GM21717 (cell line): Measurements from ENCODE around the gene DENND4B.
"Not testable (repeated sequence)": the region's sequence is repeated elsewhere in the genome, so short reads cannot be mapped to it uniquely, and the experiment has no call there.

Experiments
- ATAC-seq: cut with Tn5 transposase; IDR thresholded peaks from one replicate; pipeline ENCODE4 v1.9.1; 2021; ENCODE audit warnings: mild to moderate bottlenecking, moderate library complexity; ENCODE audit not compliant: unreplicated experiment

DENND4B gene

GRCh38 chr1:153928791-153929341 is 17.7 kb downstream of the DENND4B start:
- ATAC-seq = no peak

- ATAC-seq = no peak
Observed at GRCh38 chr1:153928245-153928644, 18.3 kb downstream of the DENND4B start.

GRCh38 chr1:153926405-153926804 is 20.1 kb downstream of the DENND4B start:
- ATAC-seq = no peak

- peak; percentile 93 for ATAC-seq
Observed at GRCh38 chr1:153922972-153923925, 23.3 kb downstream of the DENND4B start, which contains the start of gene GATAD2B. Gene GATAD2B (minus strand): TSS chr1:153922972. CDS start chr1:153828347, 94,625 bp downstream.

GRCh38 chr1:153922076-153922971 is 24.2 kb downstream of the DENND4B start:
- peak; percentile 32 for ATAC-seq

- ATAC-seq = no peak
Observed at GRCh38 chr1:153921803-153922075, 24.8 kb downstream of the DENND4B start.

- no peak for ATAC-seq
Observed at GRCh38 chr1:153921080-153921802, 25.3 kb downstream of the DENND4B start.

- ATAC-seq = no peak
Observed at GRCh38 chr1:153919876-153920852, 26.4 kb downstream of the DENND4B start.

GRCh38 chr1:153916297-153916696 is 30.2 kb downstream of the DENND4B start:
- ATAC-seq = no peak

- ATAC-seq = no peak
Observed at GRCh38 chr1:153912349-153912748, 34.2 kb downstream of the DENND4B start.

- ATAC-seq = not testable (repeated sequence)
Observed at GRCh38 chr1:153910560-153910959, 36.0 kb downstream of the DENND4B start.

- no peak for ATAC-seq
Observed at GRCh38 chr1:153908071-153908470, 38.4 kb downstream of the DENND4B start.

GRCh38 chr1:153907134-153907533 is 39.4 kb downstream of the DENND4B start:
- no peak for ATAC-seq

GRCh38 chr1:153906396-153906795 is 40.1 kb downstream of the DENND4B start:
- ATAC-seq = no peak

- ATAC-seq = not testable (repeated sequence)
Observed at GRCh38 chr1:153905908-153906307, 40.6 kb downstream of the DENND4B start.

- ATAC-seq = no peak
Observed at GRCh38 chr1:153903841-153904455, 42.6 kb downstream of the DENND4B start.

GRCh38 chr1:153899509-153899908 is 47.0 kb downstream of the DENND4B start:
- no peak for ATAC-seq

GRCh38 chr1:153895866-153896265 is 50.7 kb downstream of the DENND4B start:
- not testable (repeated sequence) for ATAC-seq

- ATAC-seq = not testable (repeated sequence)
Observed at GRCh38 chr1:153891042-153891441, 55.5 kb downstream of the DENND4B start.
